ENCODE measurements around the gene MCC.

DNA sequence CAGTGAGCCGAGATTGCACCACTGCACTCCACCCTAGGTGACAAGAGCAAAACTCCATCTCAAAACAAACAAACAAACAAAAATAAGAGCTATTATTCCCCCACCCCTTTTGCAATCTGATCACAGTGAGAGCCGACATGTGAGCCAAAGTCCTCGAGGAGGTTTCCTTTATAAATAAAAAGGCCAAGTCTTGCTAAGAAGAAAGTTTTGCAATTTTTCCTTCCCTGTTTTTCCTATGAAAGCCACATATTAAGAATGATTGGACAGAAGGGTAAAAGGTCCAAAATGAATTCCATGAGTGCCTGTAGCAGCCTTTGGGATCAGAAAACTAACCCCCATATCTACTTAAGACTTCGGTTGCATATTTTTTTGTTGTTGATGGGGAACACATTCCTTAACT is 233.1 kb downstream of the MCC start:
- TF ChIP-seq, protein P1, sequence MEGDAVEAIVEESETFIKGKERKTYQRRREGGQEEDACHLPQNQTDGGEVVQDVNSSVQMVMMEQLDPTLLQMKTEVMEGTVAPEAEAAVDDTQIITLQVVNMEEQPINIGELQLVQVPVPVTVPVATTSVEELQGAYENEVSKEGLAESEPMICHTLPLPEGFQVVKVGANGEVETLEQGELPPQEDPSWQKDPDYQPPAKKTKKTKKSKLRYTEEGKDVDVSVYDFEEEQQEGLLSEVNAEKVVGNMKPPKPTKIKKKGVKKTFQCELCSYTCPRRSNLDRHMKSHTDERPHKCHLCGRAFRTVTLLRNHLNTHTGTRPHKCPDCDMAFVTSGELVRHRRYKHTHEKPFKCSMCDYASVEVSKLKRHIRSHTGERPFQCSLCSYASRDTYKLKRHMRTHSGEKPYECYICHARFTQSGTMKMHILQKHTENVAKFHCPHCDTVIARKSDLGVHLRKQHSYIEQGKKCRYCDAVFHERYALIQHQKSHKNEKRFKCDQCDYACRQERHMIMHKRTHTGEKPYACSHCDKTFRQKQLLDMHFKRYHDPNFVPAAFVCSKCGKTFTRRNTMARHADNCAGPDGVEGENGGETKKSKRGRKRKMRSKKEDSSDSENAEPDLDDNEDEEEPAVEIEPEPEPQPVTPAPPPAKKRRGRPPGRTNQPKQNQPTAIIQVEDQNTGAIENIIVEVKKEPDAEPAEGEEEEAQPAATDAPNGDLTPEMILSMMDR (IDR thresholded peaks at IDR 0.05): no peak
- TF ChIP-seq EP300 (IDR thresholded peaks at IDR 0.05): no peak

Data from upper lobe of left lung (tissue), 4 donors.